ENCODE data around the gene TRMT10A.

DNA sequence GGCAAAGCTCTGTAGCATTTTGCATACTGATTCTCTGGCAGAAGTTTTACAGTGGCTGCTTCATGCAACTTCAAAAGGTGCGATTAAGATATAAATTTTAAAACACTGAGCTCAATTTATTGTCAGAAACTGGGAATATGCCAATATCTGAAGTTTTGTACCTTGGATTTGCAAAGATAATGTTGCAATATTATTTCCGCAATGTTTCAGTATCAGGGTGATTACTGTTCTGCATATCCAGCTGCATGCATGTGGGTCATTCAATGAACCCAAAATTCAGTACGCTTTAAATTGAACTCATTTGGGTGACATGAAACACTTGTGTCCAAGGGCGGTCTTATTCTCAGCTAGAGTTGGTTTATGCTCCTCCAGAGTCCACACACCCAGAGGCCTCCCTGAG is 26.2 kb downstream of the TRMT10A start:
- TF ChIP-seq CTCF (IDR thresholded peaks at IDR 0.05; ENCODE audit: low read depth, low read length) (no peak), POLR2A (IDR thresholded peaks at IDR 0.05; ENCODE audit: extremely low read depth, insufficient read length) (no peak)
- TF ChIP-seq, protein P1, sequence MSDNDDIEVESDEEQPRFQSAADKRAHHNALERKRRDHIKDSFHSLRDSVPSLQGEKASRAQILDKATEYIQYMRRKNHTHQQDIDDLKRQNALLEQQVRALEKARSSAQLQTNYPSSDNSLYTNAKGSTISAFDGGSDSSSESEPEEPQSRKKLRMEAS (IDR thresholded peaks at IDR 0.05; ENCODE audit: low read depth, low read length), result no peak
